ENCODE results near the gene DIAPH2.

DIAPH2 gene

GRCh38 chrX:97158269-97158668 lies 473.6 kb downstream of the DIAPH2 start:
- no peak for TF ChIP-seq ZNF776 (tag by site-specific recombination; IDR thresholded peaks at IDR 0.05; ENCODE audit: borderline replicate concordance)
- no peak for TF ChIP-seq ZNF148 (tag by site-specific recombination; IDR thresholded peaks at IDR 0.05; ENCODE audit: borderline replicate concordance)
- peak; percentile 6; the same call in 1 of the 2 replicates for TF ChIP-seq TCF7L2 (IDR thresholded peaks at IDR 0.05; ENCODE audit: borderline replicate concordance, low read depth, low read length)
- TF ChIP-seq ZNF280C (tag by site-specific recombination; IDR thresholded peaks at IDR 0.05): no peak
- Histone ChIP-seq H3K9me3 (ENCODE audit: control insufficient read depth, insufficient read depth, low read depth, low read length) (no peaks in the 10 kb centered on the region), H3K4me1 (ENCODE audit: control insufficient read depth, insufficient read depth, low read length) (no peaks in the 10 kb centered on the region), H3K4me3 (ENCODE audit: low read depth, low read length) (no peak overlapping the region), H3K27ac (ENCODE audit: extremely low read depth, low read depth, low read length) (no peak overlapping the region), H3K36me3 (ENCODE audit: control insufficient read depth in 2 of 2, insufficient read depth in 1 of 2, low read length in 2 of 2) (no peaks in the 10 kb centered on the region)
- ChIA-PET CTCF (no interaction called here), POLR2A (no interaction called here)

- Histone ChIP-seq H3K9me3 (ENCODE audit: control insufficient read depth, insufficient read depth, low read depth, low read length) (no peaks in the 10 kb centered on the region), H3K4me1 (ENCODE audit: control insufficient read depth, insufficient read depth, low read length) (no peaks in the 10 kb centered on the region), H3K27ac (ENCODE audit: extremely low read depth, low read depth, low read length) (no peak overlapping the region), H3K4me3 (ENCODE audit: low read depth, low read length) (no peak overlapping the region), H3K36me3 (ENCODE audit: control insufficient read depth in 2 of 2, insufficient read depth in 1 of 2, low read length in 2 of 2) (no peaks in the 10 kb centered on the region)
- TF ChIP-seq ZNF830 (tag by site-specific recombination; IDR thresholded peaks at IDR 0.05; ENCODE audit: low read depth): no peak
- TF ChIP-seq ZNF555 (tag by site-specific recombination; conservative IDR thresholded peaks at IDR 0.05): no peak
- no peak for TF ChIP-seq ZNF394 (tag by site-specific recombination; IDR thresholded peaks at IDR 0.05; ENCODE audit: borderline replicate concordance)
- ChIA-PET CTCF (no interaction called here), POLR2A (no interaction called here)
Observed at GRCh38 chrX:97159916-97160800, 475.5 kb downstream of the DIAPH2 start.

GRCh38 chrX:97167333-97167732 lies 482.7 kb downstream of the DIAPH2 start:
- ChIA-PET CTCF (no interaction called here), POLR2A (no interaction called here)
- H3K4me3 ChIP-seq (ENCODE audit: low read depth, low read length): no peak overlapping the region
- no peaks in the 10 kb centered on the region for H3K4me1 ChIP-seq (ENCODE audit: control insufficient read depth, insufficient read depth, low read length)
- H3K9me3 ChIP-seq (ENCODE audit: control insufficient read depth, insufficient read depth, low read depth, low read length): no peaks in the 10 kb centered on the region
- H3K27ac ChIP-seq (ENCODE audit: extremely low read depth, low read depth, low read length): no peak overlapping the region
- no peaks in the 10 kb centered on the region for H3K36me3 ChIP-seq (ENCODE audit: control insufficient read depth in 2 of 2, insufficient read depth in 1 of 2, low read length in 2 of 2)
- TF ChIP-seq ZNF544 (tag by site-specific recombination; IDR thresholded peaks at IDR 0.05) (no peak), ZNF692 (tag by site-specific recombination; IDR thresholded peaks at IDR 0.05) (no peak), ZNF16 (tag by site-specific recombination; IDR thresholded peaks at IDR 0.05; ENCODE audit: low read depth) (no peak), BCL11B (tag by site-specific recombination; IDR thresholded peaks at IDR 0.05; ENCODE audit: low read depth) (no peak), ZNF157 (tag by site-specific recombination; IDR thresholded peaks at IDR 0.05) (no peak), ZNF362 (tag by site-specific recombination; IDR thresholded peaks at IDR 0.05) (no peak), ZNF148 (tag by site-specific recombination; IDR thresholded peaks at IDR 0.05; ENCODE audit: borderline replicate concordance) (no peak), ZNF843 (tag by site-specific recombination; IDR thresholded peaks at IDR 0.05) (no peak), ZNF121 (tag by site-specific recombination; IDR thresholded peaks at IDR 0.05) (no peak), AEBP2 (tag by site-specific recombination; IDR thresholded peaks at IDR 0.05; ENCODE audit: borderline replicate concordance) (no peak), ZNF707 (tag by site-specific recombination; IDR thresholded peaks at IDR 0.05) (no peak), ZXDB (tag by site-specific recombination; IDR thresholded peaks at IDR 0.05) (no peak), ZNF394 (tag by site-specific recombination; IDR thresholded peaks at IDR 0.05; ENCODE audit: borderline replicate concordance) (no peak)

Measured in HEK293 (cell line).